Fibroblast of peridontal ligament (primary cell): ENCODE results near the gene PDE9A.
"Not testable (repeated sequence)": the region's sequence is repeated elsewhere in the genome, so short reads cannot be mapped to it uniquely, and the experiment has no call there.

ENCODE experiments used
- DNase-seq: peaks from one replicate; pipeline ENCODE4 v3.0.0-alpha.2; 2010; ENCODE audit errors: extremely low read depth

The PDE9A gene

DNA sequence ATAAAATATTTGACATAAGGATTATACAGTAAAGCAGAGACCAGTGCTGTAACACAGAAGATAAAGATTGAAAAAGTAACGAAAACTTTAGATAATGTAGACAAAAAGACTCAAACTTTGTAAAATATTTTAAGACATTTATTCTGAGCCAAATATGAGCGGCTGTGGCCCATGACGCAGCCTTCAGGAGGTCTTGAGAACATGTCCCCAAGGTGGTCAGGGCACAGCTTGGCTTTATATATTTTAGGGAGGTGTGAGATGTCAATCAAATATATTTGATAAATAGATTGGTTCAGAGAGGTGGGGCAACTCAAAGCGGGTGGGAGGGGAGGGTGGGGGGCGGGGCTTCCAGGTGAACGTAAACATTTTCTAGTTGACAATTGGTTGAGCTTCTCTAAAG lies 144.7 kb downstream of the PDE9A start:
- DNase-seq: no peak

DNA sequence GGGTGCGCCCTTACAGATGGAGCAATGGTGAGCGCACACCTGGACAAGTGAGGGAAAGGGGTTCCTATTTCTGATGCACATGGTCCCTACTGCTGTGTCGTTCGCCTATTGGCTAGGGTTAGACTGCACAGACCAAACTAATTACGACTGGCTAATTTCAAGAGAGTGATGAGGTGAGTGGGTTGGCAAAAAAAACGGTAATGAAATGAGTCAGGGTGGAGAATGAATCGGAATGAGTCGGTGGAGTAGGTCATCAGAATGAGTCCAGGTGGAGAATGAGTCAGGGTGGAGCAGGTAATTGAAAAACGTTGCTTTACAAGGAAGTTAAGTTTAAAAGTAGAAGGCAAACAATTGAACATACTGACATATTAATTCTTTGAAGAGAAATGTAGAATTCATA lies 146.1 kb downstream of the PDE9A start:
- DNase-seq: no peak

DNA sequence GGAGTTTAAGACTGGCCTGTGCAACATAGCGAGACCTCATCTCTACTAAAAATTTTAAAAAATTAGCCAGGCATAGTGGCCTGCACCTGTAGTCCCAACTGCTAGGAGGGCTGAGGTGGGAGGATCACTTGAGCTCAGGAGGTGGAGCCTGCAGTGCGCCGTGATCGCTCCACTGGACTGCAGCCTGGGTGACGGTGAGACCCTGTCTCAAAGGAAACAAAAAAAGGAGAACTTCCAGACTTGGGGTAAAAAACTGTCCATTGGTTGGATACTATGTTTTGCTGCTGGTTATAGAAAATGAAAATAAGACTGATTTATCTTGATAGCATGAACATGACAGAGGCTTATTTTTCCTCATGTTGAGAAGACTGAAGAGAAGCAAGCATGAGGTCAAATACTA lies 146.5 kb downstream of the PDE9A start:
- no peak for DNase-seq

DNA sequence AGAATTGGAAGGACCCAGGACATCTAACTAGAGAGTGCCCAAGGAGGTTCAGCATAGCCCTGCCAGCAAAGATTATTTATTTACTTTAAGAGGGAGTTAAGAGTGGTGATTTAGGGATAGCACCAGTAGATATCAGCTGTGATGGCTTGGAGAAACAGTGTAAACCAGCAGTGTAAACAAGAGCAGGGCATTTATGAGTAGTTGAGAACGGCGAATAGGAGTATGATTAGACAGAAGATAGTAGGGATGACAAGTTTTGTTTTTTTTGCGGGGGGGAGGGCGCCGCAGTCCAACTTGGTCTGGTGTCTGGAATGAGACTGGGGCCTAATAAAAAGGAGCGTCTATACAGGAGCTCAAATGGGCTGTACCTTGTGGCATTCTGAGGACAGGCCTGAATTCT lies 148.2 kb downstream of the PDE9A start:
- not testable (repeated sequence) for DNase-seq

DNA sequence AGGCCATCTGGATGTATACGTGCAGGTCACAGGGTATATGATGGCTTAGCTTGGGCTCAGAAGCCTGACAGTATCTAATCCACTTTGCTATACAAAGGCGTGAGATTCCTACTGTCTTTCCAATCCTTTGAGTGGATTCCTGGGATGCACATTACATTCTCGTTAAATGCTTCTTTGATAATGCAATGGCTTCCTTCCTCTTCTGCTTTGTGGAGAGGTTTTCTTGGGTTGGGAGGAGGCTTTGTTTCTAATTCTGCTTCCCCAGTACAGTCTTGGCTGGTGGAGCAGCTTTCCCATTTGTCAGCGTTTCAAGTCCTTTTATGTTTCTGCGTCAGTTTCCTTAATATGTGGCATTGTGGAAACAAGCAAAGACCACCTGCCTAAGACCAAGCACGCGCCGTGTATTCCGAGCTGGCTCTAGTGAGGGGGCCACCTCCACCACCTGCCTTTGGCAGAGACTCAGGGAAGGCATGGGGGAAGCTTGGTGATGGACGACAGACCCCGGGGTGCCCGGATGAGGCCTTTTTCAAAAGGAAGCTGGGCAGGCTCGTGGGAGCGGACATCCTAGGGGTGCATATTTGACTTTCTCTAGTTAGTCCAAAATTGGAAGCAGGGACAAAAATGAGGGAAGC lies 153.2 kb downstream of the PDE9A start:
- DNase-seq: no peak

DNA sequence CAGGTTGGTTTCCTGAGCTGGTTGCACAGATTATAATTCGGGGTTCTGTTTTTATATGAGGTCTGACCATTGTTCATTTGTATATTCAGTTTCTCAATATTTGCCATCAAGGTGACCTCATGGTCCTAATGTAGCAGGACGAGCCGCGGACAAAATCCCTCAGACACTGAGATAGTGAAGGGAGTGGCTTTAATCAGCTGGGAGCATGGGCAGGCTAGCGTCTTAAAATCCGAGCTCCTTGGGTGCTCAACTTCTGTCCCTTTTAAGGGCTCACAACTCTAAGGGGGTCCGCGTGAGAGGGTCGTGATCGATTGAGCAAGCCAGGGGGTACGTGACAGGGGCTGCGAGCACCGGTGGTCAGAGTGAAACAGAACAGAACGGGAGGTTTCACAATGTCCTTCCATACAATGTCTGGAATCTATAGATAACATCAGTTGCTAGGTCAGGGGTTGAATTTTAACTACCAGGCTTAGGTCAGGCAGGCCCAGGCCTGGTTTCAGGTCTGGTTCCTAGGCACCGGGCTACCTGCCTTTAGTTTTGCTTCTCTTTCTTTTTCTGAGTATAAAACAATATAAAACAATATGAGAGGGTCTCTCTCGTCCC lies 154.0 kb downstream of the PDE9A start:
- not testable (repeated sequence) for DNase-seq

DNA sequence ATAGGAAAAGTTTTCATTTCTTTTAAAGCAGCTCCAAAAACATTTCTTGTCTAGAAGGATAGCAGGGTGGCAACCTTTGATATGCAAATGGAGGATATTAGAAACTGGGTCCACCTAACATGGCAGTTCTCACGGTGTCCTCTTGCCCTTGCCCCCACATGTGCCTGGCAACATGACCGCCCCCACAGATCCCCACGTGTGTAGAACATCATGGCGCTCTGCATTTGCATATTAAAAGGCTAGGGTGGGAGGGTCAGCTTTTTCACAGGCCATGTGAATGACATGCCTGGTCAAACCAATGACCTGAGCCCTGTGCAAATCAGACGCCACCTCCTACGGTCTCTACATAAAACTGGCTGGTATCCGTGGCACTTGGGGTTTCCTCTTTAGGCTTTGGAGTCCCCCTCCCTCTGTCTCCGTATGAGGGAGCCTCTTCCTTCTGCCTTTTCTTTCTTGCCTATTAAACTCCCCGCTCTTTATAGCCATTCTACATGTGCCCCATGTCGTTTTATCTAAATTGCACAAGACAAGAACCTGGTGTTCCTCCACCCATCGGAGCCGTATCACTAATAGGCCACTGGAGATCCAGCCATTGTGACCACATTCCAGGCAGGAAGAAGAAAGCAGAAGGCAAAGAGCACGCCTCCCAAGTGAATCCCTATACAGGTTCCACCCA lies 154.7 kb downstream of the PDE9A start:
- no peak for DNase-seq

DNA sequence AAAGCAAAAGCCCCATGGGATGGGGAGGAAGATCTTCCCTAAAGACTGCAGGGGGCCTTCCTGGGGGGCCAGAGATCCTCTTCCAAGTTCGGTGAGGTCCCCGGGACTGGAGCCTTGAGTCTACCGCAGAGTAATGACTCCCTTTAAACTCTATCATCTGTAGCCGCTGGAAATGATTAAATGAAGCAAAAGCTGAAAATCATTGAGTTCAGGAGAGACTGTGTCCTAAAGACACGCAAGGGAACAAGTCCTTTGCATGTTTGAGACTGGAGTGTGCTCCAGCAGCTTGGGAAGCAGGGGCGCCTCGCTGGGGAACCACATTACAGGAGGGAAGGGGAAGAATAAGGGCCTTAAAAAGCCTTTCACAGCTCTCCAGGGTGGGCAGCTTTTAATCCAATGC lies 155.8 kb downstream of the PDE9A start:
- DNase-seq: no peak

DNA sequence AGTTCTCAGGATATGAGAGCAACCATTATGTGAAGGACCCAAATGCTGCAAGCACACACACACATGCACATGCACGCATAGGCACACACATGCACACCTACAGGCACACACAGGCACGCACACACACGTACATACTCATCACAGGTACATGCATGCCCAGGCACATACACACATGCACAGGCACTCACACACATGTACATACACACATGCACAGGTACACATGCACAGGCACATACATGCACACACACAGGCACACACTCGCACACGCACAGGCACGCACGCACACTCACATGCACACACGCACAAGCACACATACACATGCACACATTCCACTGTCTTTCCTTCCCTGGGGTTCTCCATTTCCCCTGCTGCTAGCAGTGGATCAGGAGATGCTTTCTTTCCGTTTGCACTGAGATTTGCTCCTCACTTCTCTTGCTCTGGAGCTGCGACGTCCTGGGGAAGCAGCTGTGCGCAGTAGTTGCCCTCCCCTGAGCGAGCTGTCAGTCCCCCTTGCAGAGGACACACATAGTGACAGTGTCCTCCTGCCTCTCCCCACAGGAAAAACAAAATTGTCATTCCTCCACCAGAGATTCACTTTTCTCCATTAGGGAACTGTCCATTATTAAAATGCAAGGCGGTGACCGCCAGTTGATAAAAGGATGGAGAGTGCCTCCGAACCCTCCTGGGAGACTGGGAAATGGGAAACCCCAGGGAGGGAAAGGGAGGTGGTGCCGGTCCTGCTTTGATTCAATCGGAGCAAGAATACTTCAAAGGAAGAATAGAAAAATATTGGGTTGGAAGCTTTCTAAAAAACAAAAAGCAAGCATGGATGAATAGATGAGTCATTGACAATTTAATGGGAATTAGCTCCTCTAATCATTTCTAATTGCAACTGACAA lies 156.4 kb downstream of the PDE9A start:
- no peak for DNase-seq

DNA sequence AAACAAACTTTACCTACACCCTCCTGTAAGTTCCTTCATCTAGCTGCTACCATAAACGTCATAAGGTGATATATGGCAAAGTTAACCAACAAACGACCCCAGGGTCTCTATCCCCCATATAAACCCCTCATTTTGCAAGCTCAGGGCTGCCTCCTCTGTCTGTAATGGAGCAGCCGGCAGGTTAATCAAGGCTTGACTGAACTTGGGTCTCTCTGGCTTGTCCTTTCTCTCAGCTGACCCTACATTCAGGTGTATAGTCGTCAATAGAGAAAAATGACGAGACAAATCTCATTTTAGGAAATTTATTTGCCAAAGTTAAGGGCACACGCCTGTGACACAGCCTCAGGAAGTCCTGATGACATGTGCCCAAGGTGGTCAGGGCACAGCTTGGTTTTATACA lies 158.5 kb downstream of the PDE9A start:
- no peak for DNase-seq

DNA sequence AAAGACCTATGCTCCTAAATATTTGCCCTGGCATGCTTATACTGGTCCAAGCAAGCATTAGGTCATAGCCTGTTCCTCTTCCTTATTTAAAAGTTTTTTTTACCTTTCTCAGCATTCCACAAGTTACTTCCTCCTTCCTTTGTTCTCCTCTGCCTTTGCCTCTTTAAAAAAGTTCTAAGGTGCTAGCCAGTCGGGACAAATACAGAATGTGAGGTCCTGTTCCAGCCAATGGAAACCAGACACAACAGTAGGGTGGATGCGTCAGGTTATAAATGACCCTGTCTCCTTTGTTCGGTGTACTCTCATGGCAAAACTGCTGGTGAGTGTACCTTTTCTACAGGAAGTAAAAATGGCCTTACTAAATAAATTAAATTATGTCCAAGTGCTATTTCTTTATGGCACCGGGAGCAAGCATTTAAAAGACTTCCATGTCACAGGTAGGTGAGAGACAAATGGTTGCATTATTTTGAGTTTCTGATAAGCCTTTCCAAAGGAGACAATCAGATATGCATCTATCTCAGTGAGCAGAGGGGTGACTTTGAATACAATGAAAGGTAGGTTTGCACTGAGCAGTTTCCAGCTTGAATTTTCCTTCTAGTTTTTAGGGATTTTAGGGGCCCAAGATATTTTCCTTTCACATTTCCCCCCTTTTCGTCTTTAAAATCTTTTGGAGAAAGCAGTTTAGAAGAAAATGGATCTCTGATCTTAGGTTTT lies 159.3 kb downstream of the PDE9A start:
- DNase-seq: not testable (repeated sequence)

DNA sequence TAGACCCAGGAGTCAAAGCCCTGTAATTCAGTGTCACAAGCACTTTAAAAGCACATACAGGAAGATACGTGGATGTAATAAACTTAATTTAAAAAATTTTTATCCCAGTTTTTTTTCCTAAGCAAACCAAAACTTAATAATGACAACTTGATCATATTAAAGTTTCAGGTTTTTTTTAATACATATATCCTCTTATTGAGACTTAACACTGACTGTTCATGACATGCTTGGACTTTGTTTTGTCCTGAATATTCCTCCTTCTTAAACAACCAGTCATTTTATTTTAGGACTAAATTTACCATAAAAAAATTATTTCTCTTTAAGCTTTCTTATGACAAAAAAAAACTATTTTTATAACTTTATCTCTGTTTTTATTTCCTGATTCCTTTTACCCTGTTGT lies 161.8 kb downstream of the PDE9A start:
- DNase-seq: no peak

DNA sequence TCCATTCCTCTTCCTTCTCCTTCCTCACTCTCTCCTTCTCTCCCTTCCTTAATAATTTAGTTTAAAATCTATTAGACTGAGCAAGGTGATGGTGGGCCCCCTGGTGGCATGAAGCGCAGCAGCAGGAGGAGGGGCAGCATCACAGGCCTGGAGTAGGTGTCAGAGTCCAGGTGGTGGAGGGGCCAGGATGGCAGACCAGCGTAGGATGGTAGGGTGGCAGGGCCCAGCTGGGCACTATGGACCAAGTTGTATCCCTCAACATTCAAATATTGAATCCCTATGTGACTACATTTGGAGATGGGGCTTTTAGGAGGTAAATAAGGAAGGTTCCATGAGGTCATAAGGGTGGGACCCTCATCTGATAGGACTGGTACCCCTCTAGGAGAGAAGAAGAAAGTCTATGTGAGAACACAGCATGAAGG lies 164.9 kb downstream of the PDE9A start:
- DNase-seq: peak; percentile 49

DNA sequence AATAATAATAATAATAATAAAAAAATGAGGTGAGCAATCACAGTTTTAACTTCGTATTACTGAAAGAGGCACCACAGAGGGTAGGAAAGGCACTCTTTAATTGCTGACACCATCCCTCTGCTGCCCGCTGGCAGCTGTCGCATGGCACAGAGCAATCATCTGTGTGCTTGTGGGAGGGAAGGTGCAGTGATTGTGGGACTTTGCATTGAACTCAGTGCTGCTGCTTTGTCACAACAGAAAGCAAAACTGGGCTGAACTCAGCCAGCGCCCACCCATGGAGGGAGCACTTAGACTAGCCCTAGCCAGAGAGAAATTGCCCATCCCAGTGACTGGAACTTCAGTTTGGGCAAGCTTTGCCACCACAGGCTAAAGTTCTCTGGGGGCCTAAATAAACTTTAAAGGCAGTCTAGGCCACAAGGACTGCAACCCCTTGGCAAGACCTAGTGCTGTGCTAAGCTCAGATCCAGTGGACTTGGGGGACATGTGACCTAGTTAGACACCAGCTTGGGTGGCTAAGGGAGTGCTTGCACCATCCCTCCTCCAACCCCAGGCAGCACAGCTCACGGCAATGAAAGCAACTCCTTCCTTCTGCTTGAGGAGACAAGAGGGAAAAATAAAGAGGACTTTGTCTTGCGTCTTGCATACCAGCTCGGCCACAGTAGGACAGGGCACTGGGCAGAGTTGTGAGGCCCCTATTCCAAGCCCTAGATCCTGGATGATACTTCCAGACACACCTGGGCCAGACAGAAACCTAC lies 166.6 kb downstream of the PDE9A start:
- DNase-seq: no peak

DNA sequence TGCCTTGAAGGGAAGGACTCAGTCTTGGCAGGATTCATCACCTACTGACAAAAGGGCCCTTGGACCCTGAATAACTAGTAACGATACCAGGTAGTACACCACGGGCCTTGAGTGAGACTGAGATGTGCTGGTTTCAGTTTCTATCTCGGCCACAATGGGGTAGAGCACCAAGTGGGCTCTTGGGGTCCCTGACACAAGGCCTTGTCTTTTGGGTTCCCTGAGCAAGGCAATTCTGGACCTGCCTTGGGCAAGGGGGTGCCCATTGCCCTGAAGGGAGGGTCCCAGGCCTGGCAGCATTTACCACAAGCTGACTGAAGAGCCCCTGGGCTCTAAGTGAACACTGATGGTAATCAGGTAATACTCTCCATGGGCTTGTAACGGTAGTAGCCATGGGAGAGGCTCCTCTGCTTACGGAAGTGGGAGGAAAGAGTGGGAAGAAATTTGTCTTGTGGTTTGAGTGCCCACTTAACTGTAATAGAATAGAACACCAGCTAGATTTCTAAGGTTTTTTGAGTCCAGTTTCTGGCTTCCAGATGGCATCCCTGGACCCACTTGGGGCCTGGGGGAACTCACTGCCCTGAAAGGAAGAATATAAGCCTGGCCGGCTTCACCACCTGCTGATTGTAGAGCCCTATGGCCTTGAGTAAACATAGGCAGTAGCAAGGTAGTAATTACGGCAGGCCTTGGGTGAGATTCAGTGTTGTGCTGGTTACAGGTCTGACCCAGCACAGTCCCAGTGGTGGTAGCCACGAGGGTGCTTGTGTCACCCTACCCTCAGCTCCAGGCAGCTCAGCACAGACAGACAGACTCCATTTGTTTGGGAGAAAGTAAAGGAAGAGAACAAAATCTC lies 167.4 kb downstream of the PDE9A start:
- DNase-seq: no peak
